Measurements from ENCODE around the gene YES1. TPM values are rescaled to one million over a fixed set of nuclear protein-coding genes. Genes with fewer than 3 reads are reported as not detected.
A peak's percentile ranks its signal among the peaks of the same experiment; 100 is the strongest.

Gene YES1
- total and polyA plus RNA-seq, 2 donors (not counting 3 experiments of a cell fraction or from before 2014, with no cell fraction given): 16.5 to 92.3 TPM

GRCh38 chr18:710418-711300, 101.4 kb downstream of the YES1 start:
- intact Hi-C loops (cut with micrococcal nuclease): loop anchor here (1.0 kb wide), 1 partner anchor 86 kb away; no protein-coding TSS in a partner anchor
- POLR2A ChIA-PET: no interaction called here
- H3K4me1 ChIP-seq (ENCODE audit: control insufficient read depth, extremely low read depth, insufficient read depth, low read length): peaks cover 5% of the 10 kb centered on the region
- no peak for FAIRE-seq
- BruUV-seq (replicated peaks): no TSS peak
- no peaks in the 10 kb centered on the region for H3K9me3 ChIP-seq (replicated peaks; ENCODE audit: control insufficient read depth, insufficient read depth, low read length)
- H3K9ac ChIP-seq (replicated peaks; ENCODE audit: extremely low read depth, insufficient read depth, low read length): no peak overlapping the region
- peaks cover 44% of the 10 kb centered on the region for H3K79me2 ChIP-seq (ENCODE audit: control insufficient read depth, insufficient read depth, low read length)
- dilution Hi-C loops (cut with MboI; ENCODE audit: extremely low pct_ligation_motif_present, low sequenced_read_pairs): no loop called here
- no peak for DNase-seq (ENCODE audit: low read depth, low spot score)
- H4K20me1 ChIP-seq (replicated peaks; ENCODE audit: control insufficient read depth, extremely low read depth, insufficient read depth, low read length): no peaks in the 10 kb centered on the region
- no peak overlapping the region for H3K27ac ChIP-seq (ENCODE audit: insufficient read depth, low read depth, low read length)
- H3K9me1 ChIP-seq (replicated peaks; ENCODE audit: control insufficient read depth, extremely low read depth, insufficient read depth, low read length): no peaks in the 10 kb centered on the region
- peak overlapping the region in 1 of 3 experiments; percentile 84 for H3K4me3 ChIP-seq (replicated peaks in 1 of 3; ENCODE audit: insufficient read depth in 1 of 3, low read depth in 1 of 3, low read length in 3 of 3)
- H3K36me3 ChIP-seq (ENCODE audit: control insufficient read depth in 2 of 2, extremely low read depth in 1 of 2, insufficient read depth in 2 of 2, low read length in 2 of 2): peaks cover 0 to 3% of the 10 kb centered on the region in 2 experiments
- H3K4me2 ChIP-seq (ENCODE audit: insufficient read depth, low read length): peak overlapping the region; percentile 79
- H3K27me3 ChIP-seq (ENCODE audit: control insufficient read depth in 2 of 2, insufficient read depth in 2 of 2, low read length in 2 of 2): no peaks in the 10 kb centered on the region
- TF ChIP-seq, protein P1, sequence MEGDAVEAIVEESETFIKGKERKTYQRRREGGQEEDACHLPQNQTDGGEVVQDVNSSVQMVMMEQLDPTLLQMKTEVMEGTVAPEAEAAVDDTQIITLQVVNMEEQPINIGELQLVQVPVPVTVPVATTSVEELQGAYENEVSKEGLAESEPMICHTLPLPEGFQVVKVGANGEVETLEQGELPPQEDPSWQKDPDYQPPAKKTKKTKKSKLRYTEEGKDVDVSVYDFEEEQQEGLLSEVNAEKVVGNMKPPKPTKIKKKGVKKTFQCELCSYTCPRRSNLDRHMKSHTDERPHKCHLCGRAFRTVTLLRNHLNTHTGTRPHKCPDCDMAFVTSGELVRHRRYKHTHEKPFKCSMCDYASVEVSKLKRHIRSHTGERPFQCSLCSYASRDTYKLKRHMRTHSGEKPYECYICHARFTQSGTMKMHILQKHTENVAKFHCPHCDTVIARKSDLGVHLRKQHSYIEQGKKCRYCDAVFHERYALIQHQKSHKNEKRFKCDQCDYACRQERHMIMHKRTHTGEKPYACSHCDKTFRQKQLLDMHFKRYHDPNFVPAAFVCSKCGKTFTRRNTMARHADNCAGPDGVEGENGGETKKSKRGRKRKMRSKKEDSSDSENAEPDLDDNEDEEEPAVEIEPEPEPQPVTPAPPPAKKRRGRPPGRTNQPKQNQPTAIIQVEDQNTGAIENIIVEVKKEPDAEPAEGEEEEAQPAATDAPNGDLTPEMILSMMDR (IDR thresholded peaks at IDR 0.05; ENCODE audit: extremely low read depth in 1 of 2, insufficient read depth in 1 of 2, low read depth in 1 of 2, low read length in 2 of 2): no peak
- TF ChIP-seq EZH2 (IDR thresholded peaks at IDR 0.05; ENCODE audit: borderline replicate concordance, low read depth, low read length, severe bottlenecking): no peak
- TF ChIP-seq POLR2A (IDR thresholded peaks at IDR 0.05; ENCODE audit: low read depth, low read length): no peak
- no peak for TF ChIP-seq JUN (IDR thresholded peaks at IDR 0.05; ENCODE audit: borderline replicate concordance, insufficient read depth, insufficient read length, low read depth)
- TF ChIP-seq GATA2 (IDR thresholded peaks at IDR 0.05; ENCODE audit: insufficient read depth, insufficient read length, low read depth, low read length): no peak
- no peak for TF ChIP-seq POLR2AphosphoS5 (IDR thresholded peaks at IDR 0.05; ENCODE audit: insufficient read depth, low read depth, low read length)
- no peak for TF ChIP-seq MYC (IDR thresholded peaks at IDR 0.05; ENCODE audit: low read depth, low read length)
- no peak for TF ChIP-seq MAX (IDR thresholded peaks at IDR 0.05; ENCODE audit: insufficient read depth, insufficient read length)
- no peak for TF ChIP-seq FOS (IDR thresholded peaks at IDR 0.05; ENCODE audit: borderline replicate concordance, insufficient read depth, low read length)
- CTCF ChIA-PET: interaction anchor here (1.1 to 1.9 kb wide), 2 partner anchors 120 to 129 kb away, joined by 3 to 10 read pairs; no protein-coding TSS in a partner anchor
- no peak overlapping the region for H2AFZ ChIP-seq (ENCODE audit: low read depth, low read length)

Measured in endothelial cell of umbilical vein (primary cell).